ENCODE results near the gene CADPS2.

CADPS2 gene

DNA sequence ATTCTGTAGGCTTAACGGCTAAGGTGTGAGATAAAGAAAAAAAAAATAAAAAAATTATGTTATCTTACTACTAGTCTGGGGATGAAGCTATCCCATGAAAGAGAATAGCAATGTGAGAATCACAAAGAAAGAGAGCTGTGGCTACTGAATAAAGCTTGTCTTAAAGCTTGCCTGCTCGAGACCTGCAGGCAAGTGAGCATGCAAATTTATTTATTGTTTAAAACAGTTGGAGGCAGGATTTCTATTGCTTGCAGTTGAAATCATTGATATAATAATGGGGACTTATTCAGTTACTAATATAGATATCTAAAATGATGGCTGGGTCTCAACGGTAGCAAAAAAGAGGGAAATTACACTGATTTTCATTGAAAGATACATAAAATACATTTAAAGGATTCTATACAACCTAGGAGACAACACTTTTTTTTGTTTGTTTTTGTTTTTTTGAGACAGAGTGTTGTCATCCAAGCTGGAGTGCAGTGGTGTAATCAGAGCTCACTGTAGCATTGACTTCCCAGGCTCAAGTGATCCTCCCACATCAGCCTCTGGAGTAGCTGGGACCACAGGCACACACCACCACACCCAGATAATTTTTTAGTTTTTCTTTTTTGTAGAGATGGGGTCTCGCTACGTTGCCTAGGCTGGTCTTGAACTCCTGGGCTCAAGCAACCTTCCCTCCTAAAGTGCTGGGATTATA lies 437.2 kb downstream of the CADPS2 start:
- DNase-seq (ENCODE audit: low read depth, low spot score), result no peak
- H3K4me3 ChIP-seq (ENCODE audit: low read length), result no peak overlapping the region

DNA sequence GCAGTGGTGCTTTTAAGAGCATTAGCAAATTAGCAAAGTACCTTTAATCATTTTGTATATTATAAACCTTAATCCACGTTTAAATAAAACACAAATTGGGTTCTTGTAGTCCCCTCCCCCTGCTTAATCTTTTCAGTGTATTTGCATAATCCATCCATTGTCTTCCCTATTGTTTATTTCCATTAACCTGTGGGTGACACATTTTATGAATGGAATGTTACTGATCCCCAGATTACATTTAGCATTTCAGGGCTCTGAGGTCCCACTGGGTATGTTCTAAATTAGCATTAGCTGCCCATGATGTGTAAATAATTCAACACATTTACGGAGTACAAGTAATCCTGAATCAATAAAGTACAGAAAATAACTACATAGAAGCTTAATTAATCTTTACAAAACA lies 443.3 kb downstream of the CADPS2 start:
- no peak for DNase-seq (ENCODE audit: low read depth, low spot score)
- H3K4me3 ChIP-seq (ENCODE audit: low read length), result no peak overlapping the region

DNA sequence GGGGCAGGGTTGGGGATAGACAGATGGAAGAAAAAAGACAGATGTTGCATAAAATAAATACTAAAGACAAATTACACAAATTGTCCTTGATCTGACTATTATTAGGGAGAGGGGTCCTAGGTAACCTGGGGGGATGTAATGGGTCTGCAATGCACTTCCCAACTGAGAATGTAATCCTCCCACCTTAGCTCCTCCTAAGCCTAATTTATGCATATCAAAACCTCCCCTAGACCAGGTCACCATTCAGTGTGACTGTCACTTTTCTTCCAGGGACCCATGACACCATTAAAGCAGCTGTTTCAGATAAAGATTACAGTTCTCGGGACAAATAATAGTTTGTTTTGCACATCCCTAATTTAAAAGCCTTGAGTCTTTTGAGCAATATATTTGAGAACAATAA lies 447.8 kb downstream of the CADPS2 start:
- DNase-seq (ENCODE audit: low read depth, low spot score), result no peak
- no peak overlapping the region for H3K4me3 ChIP-seq (ENCODE audit: low read length)

DNA sequence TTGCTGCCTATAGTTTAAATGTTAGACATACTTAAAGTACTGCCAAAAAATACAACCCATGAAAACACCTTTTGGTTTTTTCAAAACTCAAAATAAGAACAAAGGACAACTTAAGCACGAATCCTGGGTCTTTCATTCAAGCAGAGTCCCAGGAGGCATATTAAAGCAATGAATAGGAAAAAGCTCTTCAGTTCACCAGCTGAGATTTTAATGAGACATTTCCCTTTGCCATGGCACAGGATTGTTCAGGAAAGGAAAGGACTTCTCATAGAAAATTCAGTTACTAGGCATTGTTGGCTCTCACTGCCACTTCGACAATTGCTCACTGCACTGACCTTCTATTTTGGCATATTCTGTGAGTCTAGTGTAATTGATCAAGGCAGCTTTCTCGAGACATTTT lies 448.3 kb downstream of the CADPS2 start:
- H3K4me3 ChIP-seq (ENCODE audit: low read length), result no peak overlapping the region

DNA sequence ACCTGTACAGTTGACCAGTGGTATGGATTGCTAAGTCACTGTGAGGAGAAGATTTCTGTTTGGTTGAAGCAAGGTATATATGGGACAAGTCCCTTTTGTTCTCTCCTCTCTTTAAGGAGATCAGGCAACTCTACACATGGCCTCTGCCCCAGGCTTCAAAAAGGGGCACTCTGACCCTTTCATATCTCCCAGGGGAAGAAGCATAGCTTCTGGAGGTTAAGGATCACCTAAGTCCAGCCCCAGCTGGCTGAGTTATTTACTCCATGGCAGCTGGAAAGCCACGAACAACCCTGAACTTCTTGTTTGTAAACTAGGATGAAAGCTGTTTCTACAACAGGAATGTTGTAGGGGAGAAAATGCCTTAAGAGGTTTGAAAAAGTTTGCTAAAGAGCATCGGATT lies 452.5 kb downstream of the CADPS2 start:
- DNase-seq (ENCODE audit: low read depth, low spot score), result no peak
- H3K4me3 ChIP-seq (ENCODE audit: low read length), result no peak overlapping the region

More for the DNA sequence above, 448.3 kb downstream of the CADPS2 start:
- no peak for DNase-seq (ENCODE audit: low read depth, low spot score)

DNA sequence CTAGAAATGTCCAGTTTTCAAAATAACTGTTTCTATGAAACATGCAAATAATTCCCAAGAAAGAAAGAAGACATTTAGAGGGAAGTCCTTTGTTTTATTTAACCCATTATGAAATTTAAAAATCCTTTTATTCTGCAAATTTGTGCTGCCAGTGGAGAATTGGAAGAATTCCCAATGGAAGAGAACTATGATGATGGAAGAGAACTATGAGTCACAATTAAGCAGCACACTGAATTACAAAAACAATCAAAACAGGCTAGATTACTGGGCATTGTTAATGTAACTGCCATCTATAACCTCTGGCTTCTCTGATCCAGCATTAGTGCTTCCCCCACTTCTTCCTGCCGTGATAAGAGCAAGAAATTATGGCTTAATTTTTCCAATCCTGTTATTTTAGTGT lies 455.6 kb downstream of the CADPS2 start:
- H3K4me3 ChIP-seq (ENCODE audit: low read length), result no peak overlapping the region
- no peak for DNase-seq (ENCODE audit: low read depth, low spot score)

DNA sequence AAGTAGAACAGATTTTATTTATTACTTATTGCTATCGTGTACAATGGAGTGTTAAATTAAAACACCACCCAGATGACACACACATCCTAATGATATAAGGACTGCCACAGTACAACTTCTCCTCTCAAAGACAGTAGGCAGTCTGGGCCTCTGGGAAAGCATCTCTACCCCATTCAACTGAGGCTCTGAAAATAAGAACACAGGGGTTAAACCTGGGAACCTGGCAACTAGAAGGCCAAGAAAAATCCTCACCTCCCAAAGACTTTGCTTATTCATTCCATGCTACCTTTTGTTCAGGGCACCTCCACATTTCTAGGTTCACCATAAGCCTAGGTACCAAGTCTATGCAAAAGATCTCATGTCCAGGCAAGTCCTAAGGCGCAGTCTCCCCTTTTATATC lies 456.3 kb downstream of the CADPS2 start:
- no peak overlapping the region for H3K4me3 ChIP-seq (ENCODE audit: low read length)
- DNase-seq (ENCODE audit: low read depth, low spot score), result no peak

DNA sequence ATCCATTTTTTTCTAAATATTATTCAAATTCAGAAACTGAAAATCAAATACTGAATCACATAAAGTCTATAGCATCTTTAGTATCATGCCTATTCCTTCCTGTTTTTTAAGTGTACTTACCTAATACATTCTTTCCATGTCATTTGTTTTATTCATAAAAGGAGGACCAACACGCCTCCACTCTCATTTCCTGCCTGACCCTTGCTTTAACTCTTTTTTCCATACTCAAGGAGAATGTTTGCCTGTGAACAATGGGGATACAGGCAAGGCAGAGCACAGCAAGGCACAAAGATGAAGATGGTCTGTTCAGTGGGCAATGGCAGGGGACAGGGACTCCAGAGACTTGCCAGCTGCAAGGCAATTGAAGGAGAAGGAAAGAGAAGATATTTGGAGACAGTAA lies 460.5 kb downstream of the CADPS2 start:
- DNase-seq (ENCODE audit: low read depth, low spot score), result no peak
- H3K4me3 ChIP-seq (ENCODE audit: low read length), result no peak overlapping the region

DNA sequence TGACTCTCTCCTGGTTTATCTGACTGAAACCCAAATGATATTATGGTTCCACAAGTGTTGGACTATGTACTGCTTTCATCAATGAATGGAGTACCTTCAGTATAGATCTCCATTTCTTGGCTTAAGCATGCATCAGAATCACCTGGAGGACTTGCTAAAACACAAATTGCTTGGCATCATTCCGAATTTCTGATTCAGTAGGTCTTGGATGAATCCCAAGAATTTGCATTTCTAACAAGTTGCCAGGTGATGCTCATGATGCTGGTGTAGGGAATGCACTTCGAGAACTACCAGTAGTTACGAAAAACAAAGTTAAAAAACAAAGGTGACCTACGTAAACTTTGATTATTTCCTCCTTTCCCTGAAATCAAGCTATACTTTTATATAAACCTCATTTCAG lies 462.7 kb downstream of the CADPS2 start:
- DNase-seq (ENCODE audit: low read depth, low spot score), result no peak
- H3K4me3 ChIP-seq (ENCODE audit: low read length), result no peak overlapping the region

DNA sequence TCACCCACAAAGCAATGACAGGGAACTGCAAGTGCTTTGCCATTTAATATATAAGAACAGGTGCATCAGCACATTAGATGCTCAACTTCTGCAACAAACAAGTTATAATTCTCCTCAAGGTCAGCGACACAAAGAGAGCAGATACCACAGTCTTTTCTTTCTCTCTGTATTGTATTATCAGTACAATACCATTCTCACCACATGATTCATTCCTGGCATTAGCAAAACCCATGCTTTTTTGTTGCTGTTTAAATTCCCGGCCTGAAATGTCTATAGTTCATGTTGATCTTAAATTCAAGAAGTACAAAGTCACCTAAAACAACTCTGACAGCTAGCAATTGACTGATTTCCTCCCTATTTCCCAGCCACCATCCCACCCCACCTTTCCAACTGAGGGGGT lies 469.9 kb downstream of the CADPS2 start:
- no peak overlapping the region for H3K4me3 ChIP-seq (ENCODE audit: low read length)
- no peak for DNase-seq (ENCODE audit: low read depth, low spot score)

DNA sequence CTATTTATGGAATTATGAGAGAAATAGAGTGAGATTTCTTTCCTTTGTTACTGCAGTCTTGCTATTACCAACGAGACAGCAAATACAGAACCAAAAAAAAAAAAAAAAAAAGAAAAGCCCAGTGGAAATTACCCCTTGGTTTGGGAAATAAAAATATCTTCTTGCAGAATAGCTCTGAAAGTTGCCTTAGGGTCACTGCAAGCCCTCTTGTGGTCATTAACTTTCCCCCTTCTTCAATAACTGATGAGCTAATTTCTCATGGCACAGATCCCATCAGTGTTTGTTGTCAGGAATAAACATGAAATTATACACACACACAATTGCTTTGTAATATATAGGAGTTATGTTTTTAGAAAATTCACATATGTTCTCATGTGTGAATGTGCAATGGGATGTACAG lies 470.8 kb downstream of the CADPS2 start:
- no peak for DNase-seq (ENCODE audit: low read depth, low spot score)
- H3K4me3 ChIP-seq (ENCODE audit: low read length), result no peak overlapping the region

DNA sequence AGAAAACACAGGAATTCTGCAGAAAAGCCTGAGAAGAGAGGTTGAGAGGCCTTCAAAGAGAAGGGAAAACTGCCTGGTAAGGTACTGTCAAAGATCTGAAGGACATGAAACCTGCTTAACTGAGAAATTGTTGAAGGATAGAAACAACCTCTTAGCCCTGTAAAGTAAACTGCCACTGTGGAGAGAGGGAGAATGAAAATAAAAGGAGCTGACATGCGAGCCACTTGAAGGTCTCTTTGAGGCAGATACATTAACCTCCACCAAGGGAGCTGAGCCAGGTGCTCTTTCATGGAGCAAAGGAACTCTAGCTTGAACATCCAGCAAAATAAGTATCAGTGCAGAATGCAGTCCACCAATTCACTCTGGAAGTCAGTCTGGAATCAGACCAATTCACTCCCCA lies 472.9 kb downstream of the CADPS2 start:
- H3K4me3 ChIP-seq (ENCODE audit: low read length), result no peak overlapping the region
- no peak for DNase-seq (ENCODE audit: low read depth, low spot score)

DNA sequence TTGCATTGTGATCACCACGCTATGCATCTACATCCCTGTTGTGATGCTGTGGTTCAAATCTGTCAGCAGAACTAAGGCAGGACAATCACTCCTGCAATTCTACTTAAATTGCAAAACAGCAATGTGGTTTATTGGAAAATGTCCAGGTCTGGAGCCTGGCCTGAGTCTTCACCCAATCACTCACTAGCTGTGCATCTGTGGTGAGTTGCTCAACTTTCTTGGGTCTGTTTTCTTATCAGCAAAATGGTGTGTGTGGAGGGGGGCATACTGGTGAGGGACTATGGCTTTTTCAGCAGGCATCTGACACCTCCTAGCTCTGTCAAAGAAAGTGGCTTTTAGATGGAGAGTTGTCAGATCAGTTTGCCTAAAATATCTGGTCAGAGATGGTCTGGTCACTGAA lies 473.4 kb downstream of the CADPS2 start:
- no peak for DNase-seq (ENCODE audit: low read depth, low spot score)
- H3K4me3 ChIP-seq (ENCODE audit: low read length), result no peak overlapping the region

DNA sequence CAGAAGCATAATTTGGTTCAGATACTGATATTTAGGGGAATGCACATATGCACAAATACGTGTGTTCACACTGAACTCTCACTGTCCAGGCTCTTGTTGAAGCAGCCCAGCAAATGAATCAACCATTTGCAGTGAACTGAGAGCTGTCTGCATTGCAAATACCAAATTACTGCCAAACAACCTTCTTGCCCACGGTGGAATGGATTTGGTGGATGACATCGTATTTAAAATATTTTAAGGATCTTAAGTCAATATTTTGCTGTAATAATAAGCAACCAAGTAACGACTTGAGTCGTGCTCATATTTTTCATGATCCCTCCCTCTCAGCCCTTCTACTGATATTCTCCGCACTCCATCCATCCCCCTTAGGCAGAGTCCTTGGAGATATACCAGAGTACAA lies 473.8 kb downstream of the CADPS2 start:
- no peak for DNase-seq (ENCODE audit: low read depth, low spot score)
- H3K4me3 ChIP-seq (ENCODE audit: low read length), result no peak overlapping the region

DNA sequence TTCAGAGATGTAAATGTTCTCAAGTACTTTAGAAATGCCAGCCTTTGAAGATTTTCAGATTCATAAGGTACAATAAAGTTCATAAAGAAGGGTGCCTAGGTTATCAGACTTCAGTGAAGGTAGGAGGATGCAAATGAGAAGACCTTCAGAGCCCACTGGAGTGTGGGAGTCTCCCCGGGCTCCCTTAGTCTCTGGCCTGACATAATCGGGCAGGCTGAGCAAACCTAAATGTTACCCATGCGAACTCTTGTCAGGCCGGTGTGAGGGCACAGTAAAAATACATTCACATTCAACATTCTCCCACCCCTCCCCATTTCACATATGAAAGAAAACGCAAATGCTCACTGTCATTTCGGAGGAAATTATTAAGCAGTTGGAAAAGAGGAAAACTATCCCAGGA lies 479.1 kb downstream of the CADPS2 start:
- no peak for DNase-seq (ENCODE audit: low read depth, low spot score)
- no peak overlapping the region for H3K4me3 ChIP-seq (ENCODE audit: low read length)

DNA sequence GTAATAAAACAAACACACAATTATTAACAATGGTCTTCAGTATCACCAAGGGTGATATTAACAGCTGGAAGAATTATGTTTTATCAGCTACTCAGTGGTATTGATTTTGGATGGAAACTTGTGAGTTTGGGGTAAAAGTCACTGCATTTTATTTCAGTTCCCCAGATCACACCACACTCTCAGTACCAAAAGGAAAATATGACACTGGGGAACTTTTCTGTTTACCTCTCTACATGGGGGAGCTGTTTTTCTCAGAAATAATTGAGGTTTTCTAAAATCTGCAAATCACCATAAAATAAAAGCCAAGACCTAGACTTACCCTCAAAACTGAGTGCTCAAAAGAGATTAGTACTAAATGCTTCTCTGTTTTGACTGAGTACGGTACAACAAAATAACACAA lies 483.1 kb downstream of the CADPS2 start:
- no peak for DNase-seq (ENCODE audit: low read depth, low spot score)
- no peak overlapping the region for H3K4me3 ChIP-seq (ENCODE audit: low read length)

DNA sequence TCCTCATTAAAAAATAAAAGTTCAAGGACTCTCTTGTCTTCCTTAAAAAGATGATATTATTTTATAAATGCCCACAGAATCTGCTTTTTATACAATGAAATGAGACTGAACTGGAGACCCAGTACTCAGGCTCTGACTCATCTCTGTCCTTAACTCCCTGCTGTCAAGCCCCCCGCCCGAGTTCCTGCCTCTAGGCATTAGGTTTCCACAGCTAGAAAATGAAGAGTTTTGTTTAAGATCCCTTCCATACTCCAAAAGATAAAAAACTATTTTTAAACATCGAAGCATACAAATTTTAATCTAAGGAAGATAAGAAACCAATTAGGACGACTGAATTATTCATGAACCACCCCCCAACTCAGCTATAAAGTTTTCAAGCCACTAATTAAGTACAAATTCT lies 484.0 kb downstream of the CADPS2 start:
- no peak for DNase-seq (ENCODE audit: low read depth, low spot score)
- H3K4me3 ChIP-seq (ENCODE audit: low read length), result no peak overlapping the region

DNA sequence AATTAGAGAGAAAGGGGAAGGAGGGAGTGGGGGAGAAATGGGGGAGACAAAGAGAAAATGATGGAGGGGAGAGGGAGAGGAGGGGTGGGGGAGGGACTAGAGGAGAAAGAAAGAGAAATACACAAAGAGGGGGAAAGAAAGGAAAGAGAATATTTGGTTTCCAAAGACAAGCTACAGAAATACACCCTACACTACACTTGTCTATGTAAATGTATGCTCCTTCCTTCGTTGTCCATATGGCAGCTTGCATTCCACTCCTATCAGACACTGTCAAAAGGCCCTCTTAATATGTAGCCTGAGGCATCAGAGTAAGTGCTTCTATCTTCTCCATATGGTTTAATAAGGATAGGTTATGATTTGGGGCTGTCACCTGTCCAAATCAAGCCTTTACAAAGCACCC lies 488.9 kb downstream of the CADPS2 start:
- DNase-seq (ENCODE audit: low read depth, low spot score), result no peak
- no peak overlapping the region for H3K4me3 ChIP-seq (ENCODE audit: low read length)

DNA sequence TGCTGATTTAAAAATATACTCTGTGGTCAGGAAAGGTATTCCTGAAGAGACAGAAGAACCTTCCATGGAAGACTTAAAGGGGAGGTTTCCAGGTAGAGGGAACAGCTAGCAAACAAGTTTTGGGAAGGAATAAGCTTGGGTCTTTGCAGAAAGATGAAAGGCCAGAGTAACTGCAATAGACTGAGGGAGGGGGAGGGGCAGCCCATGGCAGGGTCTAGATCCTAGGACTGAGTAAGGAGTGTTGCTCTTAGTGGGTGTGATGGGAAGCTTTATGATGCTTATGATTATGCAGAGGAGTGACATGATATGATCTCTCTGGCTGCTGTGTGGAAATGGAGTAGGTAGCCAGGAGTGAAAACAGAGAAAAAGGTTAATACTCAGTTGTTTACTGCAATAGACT lies 491.7 kb downstream of the CADPS2 start:
- no peak for DNase-seq (ENCODE audit: low read depth, low spot score)

DNA sequence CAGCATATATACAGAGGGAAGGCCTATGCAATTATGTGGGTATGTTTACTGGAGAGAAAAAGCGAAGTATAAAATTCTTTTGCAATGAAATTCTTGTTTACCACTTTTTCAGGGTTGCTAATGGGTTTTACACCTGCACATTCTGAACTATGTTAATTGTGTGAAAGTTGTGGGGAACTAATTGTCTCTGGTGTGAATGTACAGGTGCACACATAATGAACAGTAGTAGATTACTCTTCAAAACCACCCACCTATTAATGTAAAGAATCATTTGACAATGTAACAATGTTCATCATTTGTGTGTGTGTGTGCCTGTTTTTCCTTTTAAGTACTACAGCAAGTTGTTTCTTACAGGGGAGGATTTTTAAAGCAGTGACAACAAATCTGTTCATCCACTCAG lies 501.7 kb downstream of the CADPS2 start:
- H3K4me3 ChIP-seq (ENCODE audit: low read length), result no peak overlapping the region
- DNase-seq (ENCODE audit: low read depth, low spot score), result no peak

More for the DNA sequence above, 491.7 kb downstream of the CADPS2 start:
- H3K4me3 ChIP-seq (ENCODE audit: low read length), result no peak overlapping the region

DNA sequence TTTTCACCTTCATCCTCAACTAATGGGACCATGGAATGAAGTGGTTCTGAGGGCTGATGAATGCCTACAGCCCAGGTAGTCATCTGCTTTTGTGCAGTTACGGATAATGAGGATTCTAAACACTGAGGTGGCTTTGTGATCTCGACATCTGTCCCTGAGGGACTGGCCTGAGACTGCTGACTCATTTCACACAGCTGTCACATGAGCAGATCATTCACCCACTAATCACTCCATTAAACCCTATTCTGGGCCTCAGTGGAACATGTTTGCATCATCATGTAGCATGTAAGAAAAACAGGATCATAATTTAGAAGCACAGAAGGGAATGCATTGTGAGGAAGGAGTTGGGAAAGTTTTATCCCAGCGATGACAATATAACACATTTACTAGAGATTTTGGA lies 502.3 kb downstream of the CADPS2 start:
- H3K4me3 ChIP-seq (ENCODE audit: low read length), result no peak overlapping the region
- no peak for DNase-seq (ENCODE audit: low read depth, low spot score)

DNA sequence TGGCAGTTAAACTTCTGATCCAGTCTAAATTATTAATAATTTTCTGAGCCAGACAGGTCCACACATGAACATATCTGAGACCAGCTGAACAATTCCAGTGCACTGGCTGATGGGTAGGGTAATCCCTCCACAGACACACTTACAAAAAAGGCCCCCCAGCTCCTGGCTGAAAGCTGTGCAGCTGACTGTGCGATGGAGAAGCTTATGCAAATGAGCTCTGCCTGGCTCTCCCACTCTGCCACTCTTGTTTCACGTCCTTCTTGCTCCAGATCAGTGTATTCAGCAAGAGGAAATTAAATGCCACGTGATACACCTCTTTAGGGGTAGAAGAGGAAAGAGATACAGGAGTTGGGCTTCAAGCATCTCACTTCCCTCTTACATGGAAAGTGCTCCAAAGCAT lies 505.3 kb downstream of the CADPS2 start:
- DNase-seq (ENCODE audit: low read depth, low spot score), result no peak
- no peak overlapping the region for H3K4me3 ChIP-seq (ENCODE audit: low read length)

All from Jurkat, Clone E6-1 (cell line).